D721Med (cell line): Measurements from ENCODE around the gene ZNF398.

Experiments used
- DNase-seq: peaks from one replicate; pipeline ENCODE4 v3.0.0; 2011; ENCODE audit warnings: low spot score; ENCODE audit not compliant: insufficient read length
- FAIRE-seq: peaks from 2 replicates; lab custom pipeline; 2011; peaks lifted over from hg19 to GRCh38; lab: Jason Lieb, UNC
- CTCF ChIP-seq: IDR thresholded peaks from 2 replicates; pipeline ENCODE4 v1.5.1; 2012; ENCODE audit warnings: mild to moderate bottlenecking, control low read depth; ENCODE audit not compliant: insufficient read depth; ENCODE audit errors: missing control alignments

The ZNF398 gene

GRCh38 chr7:149150981-149151380 lies 3.7 kb downstream of the ZNF398 start:
- no peak for DNase-seq
- no peak for TF ChIP-seq CTCF
- FAIRE-seq, result no peak

- no peak for TF ChIP-seq CTCF
- no peak for DNase-seq
- FAIRE-seq, result no peak
These were observed 6.1 kb downstream of the ZNF398 start for GRCh38 chr7:149153346-149153745.

- TF ChIP-seq CTCF, result no peak
- no peak for FAIRE-seq
- no peak for DNase-seq
These were observed 6.8 kb downstream of the ZNF398 start for GRCh38 chr7:149154056-149154455.

GRCh38 chr7:149156898-149157297 lies 9.6 kb downstream of the ZNF398 start:
- FAIRE-seq (no peak), DNase-seq (no peak)
- no peak for TF ChIP-seq CTCF

- no peak for TF ChIP-seq CTCF
- DNase-seq (no peak), FAIRE-seq (no peak)
These were observed 14.1 kb downstream of the ZNF398 start for GRCh38 chr7:149161241-149161848.

- FAIRE-seq, result no peak
- no peak for TF ChIP-seq CTCF
- no peak for DNase-seq
These were observed 18.9 kb downstream of the ZNF398 start for GRCh38 chr7:149166142-149166541.

- FAIRE-seq, result no peak
- TF ChIP-seq CTCF, result no peak
These were observed 19.5 kb downstream of the ZNF398 start for GRCh38 chr7:149166630-149167352.

More at GRCh38 chr7:149166630-149167352, 19.5 kb downstream of the ZNF398 start:
- DNase-seq, result no peak
